Cardiac muscle cell (in vitro differentiated cells and primary cell): Measurements from ENCODE around the gene PPARA. TPM values are rescaled to one million over a fixed set of nuclear protein-coding genes. Genes with fewer than 3 reads are reported as not detected.

Experiments
- DNase-seq, 2 donors: peaks; one replicate each; pipeline versions ENCODE4 v3.0.0 to v3.0.0-alpha.2; 2010 to 2017; ENCODE audit warnings: low read depth in 1 of 2, low spot score in 1 of 2
- H3K27ac ChIP-seq: fragments of 200-600 bp; sonication (generic); 2 replicates; pipeline ENCODE4 v1.5.1; 2016
- H3K27me3 ChIP-seq: fragments of 200-600 bp; sonication (generic); 2 replicates; pipeline ENCODE4 v1.6.0; 2016; ENCODE audit warnings: control low read depth
- H3K36me3 ChIP-seq: fragments of 200-600 bp; sonication (generic); 2 replicates; pipeline ENCODE4 v1.5.1; 2016; ENCODE audit warnings: control low read depth
- H3K4me1 ChIP-seq: fragments of 200-600 bp; sonication (generic); 2 replicates; pipeline ENCODE4 v1.8.1; 2017; ENCODE audit warnings: low read depth, mild to moderate bottlenecking, mixed run types
- H3K4me3 ChIP-seq: fragments of 200-600 bp; sonication (generic); 2 replicates; pipeline ENCODE4 v1.5.1; 2016; ENCODE audit warnings: mild to moderate bottlenecking
- H3K9me3 ChIP-seq: fragments of 200-600 bp; sonication (generic); 2 replicates; pipeline ENCODE4 v1.5.1; 2017; ENCODE audit warnings: low read depth, mild to moderate bottlenecking, control low read depth
- CTCF ChIP-seq: IDR thresholded peaks from 2 replicates; pipeline ENCODE4 v1.5.1; 2012; ENCODE audit warnings: low read depth, mild to moderate bottlenecking, low read length
- polyA plus RNA-seq: library from polyadenylated mRNA; unstranded; fragments of >200 nt; fragmentation: Nextera tagmentation; extraction: Ambion mirVana; gene quantifications from 2 replicates; pipeline ENCODE4 v1.2.1, GENCODE V29; 2016
- total RNA-seq: library from RNA; depleted of rRNA; stranded (reverse); fragments of >200 nt; gene quantifications from 2 replicates; pipeline ENCODE4 v1.2.3, GENCODE V29; 2016

PPARA gene
- total and polyA plus RNA-seq, 2 experiments from 2014 or later: 11.8 to 25.1 TPM

GRCh38 chr22:46288846-46289243 is 138.5 kb downstream of the PPARA start:
- no peak for TF ChIP-seq CTCF
- H3K27me3 ChIP-seq: no peaks in the 10 kb centered on the region
- DNase-seq: no peak
- H3K36me3 ChIP-seq: peaks cover 20% of the 10 kb centered on the region
- H3K4me3 ChIP-seq: no peak overlapping the region
- no peak overlapping the region for H3K27ac ChIP-seq
- H3K4me1 ChIP-seq: no peaks in the 10 kb centered on the region
- no peaks in the 10 kb centered on the region for H3K9me3 ChIP-seq

- H3K9me3 ChIP-seq: no peaks in the 10 kb centered on the region
- no peak overlapping the region for H3K27ac ChIP-seq
- no peaks in the 10 kb centered on the region for H3K27me3 ChIP-seq
- H3K36me3 ChIP-seq: peaks cover 15% of the 10 kb centered on the region
- no peak for DNase-seq
- no peak overlapping the region for H3K4me3 ChIP-seq
- no peaks in the 10 kb centered on the region for H3K4me1 ChIP-seq
- no peak for TF ChIP-seq CTCF
These were observed 139.0 kb downstream of the PPARA start for GRCh38 chr22:46289244-46289891.

GRCh38 chr22:46290121-46290842 is 140.0 kb downstream of the PPARA start:
- TF ChIP-seq CTCF: no peak
- Histone ChIP-seq H3K36me3 (peaks cover 10% of the 10 kb centered on the region), H3K9me3 (no peaks in the 10 kb centered on the region), H3K27ac (no peak overlapping the region), H3K4me1 (no peaks in the 10 kb centered on the region), H3K27me3 (no peaks in the 10 kb centered on the region), H3K4me3 (no peak overlapping the region)
- no peak for DNase-seq

GRCh38 chr22:46290843-46291785 is 140.8 kb downstream of the PPARA start:
- Histone ChIP-seq H3K4me3 (no peak overlapping the region), H3K4me1 (no peaks in the 10 kb centered on the region), H3K27me3 (no peaks in the 10 kb centered on the region), H3K9me3 (no peaks in the 10 kb centered on the region), H3K36me3 (peaks cover 8% of the 10 kb centered on the region), H3K27ac (no peak overlapping the region)
- DNase-seq: no peak
- TF ChIP-seq CTCF: no peak

GRCh38 chr22:46292173-46292572 is 141.8 kb downstream of the PPARA start:
- H3K4me3 ChIP-seq: no peak overlapping the region
- H3K4me1 ChIP-seq: no peaks in the 10 kb centered on the region
- DNase-seq: no peak
- no peak overlapping the region for H3K27ac ChIP-seq
- no peaks in the 10 kb centered on the region for H3K9me3 ChIP-seq
- peaks cover 6% of the 10 kb centered on the region for H3K36me3 ChIP-seq
- no peaks in the 10 kb centered on the region for H3K27me3 ChIP-seq
- no peak for TF ChIP-seq CTCF
